Upper lobe of left lung (tissue), 4 donors: Measurements from ENCODE around the gene MAT1A.
"Not testable (repeated sequence)": the region's sequence is repeated elsewhere in the genome, so short reads cannot be mapped to it uniquely, and the experiment has no call there.

ENCODE experiments used
- CTCF ChIP-seq, 6 experiments: fragments of 450-650 bp in 4 of 6; fragments of 200-600 bp in 2 of 6; sonication (generic) in 2 of 6; IDR thresholded peaks; one replicate each; pipeline ENCODE4 v1.5.1; 2016 to 2019; ENCODE audit warnings: antibody characterized with exemption in 6 of 6
- EP300 ChIP-seq, 4 donors: sonication (generic); formaldehyde crosslinking; IDR thresholded peaks; one replicate each; pipeline ENCODE4 v1.5.1; 2017; ENCODE audit warnings: antibody characterized with exemption in 4 of 4, control low read depth in 2 of 4

- not testable (repeated sequence) for TF ChIP-seq EP300, CTCF (IDR thresholded peaks at IDR 0.05)
Observed at GRCh38 chr10:80223031-80223419, 66.4 kb downstream of the MAT1A start.
